ENCODE data around the gene CACNA1G.

DNA sequence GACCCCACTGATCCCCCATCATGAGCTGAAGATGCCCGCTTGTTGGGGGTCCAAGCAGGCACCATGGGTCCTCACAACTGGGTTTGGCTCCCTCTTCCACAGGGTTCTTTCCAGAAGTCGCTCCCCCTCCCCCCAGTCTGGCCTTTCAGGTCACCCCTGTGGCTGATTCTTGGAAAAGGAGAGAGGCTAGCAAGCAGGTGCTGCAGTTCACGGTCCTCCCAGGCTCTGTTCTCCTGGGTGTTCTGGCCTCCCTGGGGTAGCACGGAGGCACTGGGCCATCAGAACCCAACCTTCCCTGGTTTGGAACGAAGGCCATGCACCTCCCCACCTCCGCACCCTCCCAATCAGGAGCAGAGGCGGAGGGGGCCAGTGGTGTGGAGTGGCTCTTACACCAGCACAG lies 18.9 kb downstream of the CACNA1G start:
- TF ChIP-seq, protein P1, sequence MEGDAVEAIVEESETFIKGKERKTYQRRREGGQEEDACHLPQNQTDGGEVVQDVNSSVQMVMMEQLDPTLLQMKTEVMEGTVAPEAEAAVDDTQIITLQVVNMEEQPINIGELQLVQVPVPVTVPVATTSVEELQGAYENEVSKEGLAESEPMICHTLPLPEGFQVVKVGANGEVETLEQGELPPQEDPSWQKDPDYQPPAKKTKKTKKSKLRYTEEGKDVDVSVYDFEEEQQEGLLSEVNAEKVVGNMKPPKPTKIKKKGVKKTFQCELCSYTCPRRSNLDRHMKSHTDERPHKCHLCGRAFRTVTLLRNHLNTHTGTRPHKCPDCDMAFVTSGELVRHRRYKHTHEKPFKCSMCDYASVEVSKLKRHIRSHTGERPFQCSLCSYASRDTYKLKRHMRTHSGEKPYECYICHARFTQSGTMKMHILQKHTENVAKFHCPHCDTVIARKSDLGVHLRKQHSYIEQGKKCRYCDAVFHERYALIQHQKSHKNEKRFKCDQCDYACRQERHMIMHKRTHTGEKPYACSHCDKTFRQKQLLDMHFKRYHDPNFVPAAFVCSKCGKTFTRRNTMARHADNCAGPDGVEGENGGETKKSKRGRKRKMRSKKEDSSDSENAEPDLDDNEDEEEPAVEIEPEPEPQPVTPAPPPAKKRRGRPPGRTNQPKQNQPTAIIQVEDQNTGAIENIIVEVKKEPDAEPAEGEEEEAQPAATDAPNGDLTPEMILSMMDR (IDR thresholded peaks at IDR 0.05), result no peak
- no peak for TF ChIP-seq POLR2A (IDR thresholded peaks at IDR 0.05)
- TF ChIP-seq EP300 (IDR thresholded peaks at IDR 0.05), result no peak
